ENCODE data around the gene TFDP2.

Gene TFDP2

DNA sequence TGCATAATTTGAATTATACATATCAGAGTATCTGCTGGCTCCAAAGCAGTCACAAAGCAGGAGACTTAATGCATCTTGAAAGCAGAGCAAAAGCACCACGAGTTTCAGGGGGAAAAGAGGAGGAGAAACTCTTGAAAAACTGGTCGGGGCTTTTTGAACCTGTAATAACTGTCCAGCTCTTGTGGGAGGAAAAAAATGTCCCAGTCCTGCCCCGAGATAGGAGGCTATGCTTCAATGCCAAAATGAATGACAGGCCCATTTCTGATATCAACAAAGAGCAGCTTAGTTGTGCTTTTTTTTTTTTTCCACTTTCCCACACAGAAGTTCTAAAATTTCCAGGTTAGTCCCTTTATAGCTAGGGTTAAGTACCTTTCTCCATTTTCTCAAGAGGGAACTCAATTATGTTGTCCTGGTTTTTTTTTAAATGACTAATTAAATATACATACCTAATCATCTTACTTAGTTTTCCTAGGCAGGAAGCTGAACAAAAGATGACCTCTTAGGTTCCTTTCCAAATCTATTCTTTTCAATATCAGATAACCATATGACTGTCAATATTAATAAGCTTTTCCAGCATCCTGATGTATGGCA is 120.2 kb downstream of the TFDP2 start:
- TF ChIP-seq, protein P1, sequence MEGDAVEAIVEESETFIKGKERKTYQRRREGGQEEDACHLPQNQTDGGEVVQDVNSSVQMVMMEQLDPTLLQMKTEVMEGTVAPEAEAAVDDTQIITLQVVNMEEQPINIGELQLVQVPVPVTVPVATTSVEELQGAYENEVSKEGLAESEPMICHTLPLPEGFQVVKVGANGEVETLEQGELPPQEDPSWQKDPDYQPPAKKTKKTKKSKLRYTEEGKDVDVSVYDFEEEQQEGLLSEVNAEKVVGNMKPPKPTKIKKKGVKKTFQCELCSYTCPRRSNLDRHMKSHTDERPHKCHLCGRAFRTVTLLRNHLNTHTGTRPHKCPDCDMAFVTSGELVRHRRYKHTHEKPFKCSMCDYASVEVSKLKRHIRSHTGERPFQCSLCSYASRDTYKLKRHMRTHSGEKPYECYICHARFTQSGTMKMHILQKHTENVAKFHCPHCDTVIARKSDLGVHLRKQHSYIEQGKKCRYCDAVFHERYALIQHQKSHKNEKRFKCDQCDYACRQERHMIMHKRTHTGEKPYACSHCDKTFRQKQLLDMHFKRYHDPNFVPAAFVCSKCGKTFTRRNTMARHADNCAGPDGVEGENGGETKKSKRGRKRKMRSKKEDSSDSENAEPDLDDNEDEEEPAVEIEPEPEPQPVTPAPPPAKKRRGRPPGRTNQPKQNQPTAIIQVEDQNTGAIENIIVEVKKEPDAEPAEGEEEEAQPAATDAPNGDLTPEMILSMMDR (conservative IDR thresholded peaks at IDR 0.05; ENCODE audit: low read depth) = no peak
- DNase-seq (ENCODE audit: low spot score) = no peak
- ChIA-PET POLR2A (ENCODE audit: low non-redundant PET) (no interaction called here), CTCF (interaction anchor here (0.6 kb wide), 1 partner anchor 9 kb away, joined by 3 read pairs; no protein-coding TSS in a partner anchor)
- H3K27ac ChIP-seq = no peak overlapping the region

DNA sequence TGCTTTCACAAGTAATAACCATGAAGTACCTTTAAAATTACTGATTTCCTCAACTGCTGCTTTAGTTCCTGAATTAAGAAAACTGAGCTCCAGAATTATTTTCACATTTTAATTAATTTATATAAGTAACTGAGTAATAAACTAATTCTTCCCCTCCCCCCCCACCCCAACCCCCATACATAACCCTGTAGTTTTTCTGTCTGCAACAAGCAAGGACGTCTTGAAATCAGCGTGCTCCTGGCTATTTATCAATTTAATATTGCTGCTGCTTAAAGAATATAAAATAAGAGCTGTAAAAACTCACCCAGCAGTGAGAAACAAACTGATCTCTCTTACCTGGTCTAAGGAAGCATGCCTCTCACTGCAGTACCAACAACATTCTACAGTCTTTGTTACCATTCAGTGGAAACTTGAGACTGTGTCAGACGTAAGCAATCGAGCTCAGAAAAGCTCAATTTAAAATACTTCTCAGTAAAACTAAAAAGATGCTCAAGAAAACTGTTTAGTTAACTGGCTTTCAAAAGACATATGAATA is 121.0 kb downstream of the TFDP2 start:
- peak; percentile 53 for DNase-seq (ENCODE audit: low spot score)
- TF ChIP-seq, protein P1 (conservative IDR thresholded peaks at IDR 0.05; ENCODE audit: low read depth) = no peak
- no peak overlapping the region for H3K27ac ChIP-seq
- POLR2A ChIA-PET (ENCODE audit: low non-redundant PET) = no interaction called here
- CTCF ChIA-PET = interaction anchor here (0.6 kb wide), 1 partner anchor 433 kb away, joined by 5 read pairs; no protein-coding TSS in a partner anchor

DNA sequence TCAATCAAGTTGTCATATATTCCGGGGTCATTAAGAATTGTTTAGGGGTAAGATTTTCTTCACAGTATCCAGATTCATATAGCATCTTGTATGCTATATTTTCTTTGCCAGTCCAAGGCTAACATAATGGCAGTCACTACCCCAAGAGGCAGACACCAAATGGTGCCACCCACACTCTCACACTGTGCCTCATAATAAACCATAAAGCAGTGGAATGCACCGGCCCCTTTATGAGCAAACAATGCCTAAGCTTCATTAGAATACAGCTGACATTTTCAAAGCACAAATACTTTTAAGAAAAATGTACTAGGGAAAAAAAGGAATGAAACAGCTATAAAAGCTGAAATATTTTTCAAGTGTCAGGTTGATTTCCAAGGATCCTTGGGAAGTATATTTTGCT is 121.6 kb downstream of the TFDP2 start:
- DNase-seq (ENCODE audit: low spot score) = peak; percentile 42
- ChIA-PET POLR2A (ENCODE audit: low non-redundant PET) (no interaction called here), CTCF (interaction anchor here (0.6 to 0.7 kb wide), 2 partner anchors 68 to 432 kb away, joined by 3 to 5 read pairs; no protein-coding TSS in a partner anchor)
- TF ChIP-seq, protein P1 (conservative IDR thresholded peaks at IDR 0.05; ENCODE audit: low read depth) = no peak
- H3K27ac ChIP-seq = no peak overlapping the region

DNA sequence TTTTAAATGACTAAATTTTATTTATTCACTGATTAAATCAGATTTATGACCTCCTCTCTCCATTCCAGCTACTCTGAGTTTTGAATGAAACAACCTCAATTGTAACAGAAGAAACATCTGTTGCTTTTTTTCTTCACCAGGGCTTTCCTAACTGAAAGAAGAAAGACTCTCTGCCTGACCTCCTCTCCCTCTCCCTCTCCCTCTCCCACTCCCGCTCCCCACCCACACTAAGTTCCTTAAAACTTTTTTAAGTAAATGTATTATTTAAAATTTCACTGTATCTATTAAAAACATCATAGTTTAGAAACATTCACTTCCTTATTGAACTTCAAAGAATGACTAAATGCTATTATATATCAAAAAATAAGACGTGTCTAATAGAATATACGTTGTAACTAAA is 122.0 kb downstream of the TFDP2 start:
- POLR2A ChIA-PET (ENCODE audit: low non-redundant PET) = no interaction called here
- H3K27ac ChIP-seq = no peak overlapping the region
- TF ChIP-seq, protein P1 (conservative IDR thresholded peaks at IDR 0.05; ENCODE audit: low read depth) = no peak
- DNase-seq (ENCODE audit: low spot score) = no peak
- CTCF ChIA-PET = interaction anchor here (0.7 kb wide), 1 partner anchor 67 kb away, joined by 3 read pairs; no protein-coding TSS in a partner anchor

DNA sequence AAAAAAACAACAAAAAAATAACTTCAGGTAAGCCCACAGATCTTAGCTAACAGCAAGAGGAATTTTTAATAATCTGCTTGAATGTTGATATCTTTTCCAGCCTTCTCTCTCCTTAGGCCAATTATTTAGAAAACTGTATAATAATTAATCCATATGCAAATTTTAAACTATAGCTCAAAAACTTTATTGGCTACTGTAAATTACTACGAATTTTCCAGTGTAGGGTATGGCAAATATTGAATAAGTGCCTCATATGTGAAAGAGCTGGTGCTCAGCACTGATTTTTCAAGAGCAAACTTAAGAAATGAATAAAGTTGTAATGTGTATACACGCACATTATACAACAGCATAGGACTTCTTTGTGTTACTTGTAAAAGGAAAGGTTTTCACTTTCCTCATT is 123.0 kb downstream of the TFDP2 start:
- H3K27ac ChIP-seq = no peak overlapping the region
- TF ChIP-seq, protein P1 (conservative IDR thresholded peaks at IDR 0.05; ENCODE audit: low read depth) = no peak
- ChIA-PET CTCF (no interaction called here), POLR2A (ENCODE audit: low non-redundant PET) (no interaction called here)
- DNase-seq (ENCODE audit: low spot score) = no peak

DNA sequence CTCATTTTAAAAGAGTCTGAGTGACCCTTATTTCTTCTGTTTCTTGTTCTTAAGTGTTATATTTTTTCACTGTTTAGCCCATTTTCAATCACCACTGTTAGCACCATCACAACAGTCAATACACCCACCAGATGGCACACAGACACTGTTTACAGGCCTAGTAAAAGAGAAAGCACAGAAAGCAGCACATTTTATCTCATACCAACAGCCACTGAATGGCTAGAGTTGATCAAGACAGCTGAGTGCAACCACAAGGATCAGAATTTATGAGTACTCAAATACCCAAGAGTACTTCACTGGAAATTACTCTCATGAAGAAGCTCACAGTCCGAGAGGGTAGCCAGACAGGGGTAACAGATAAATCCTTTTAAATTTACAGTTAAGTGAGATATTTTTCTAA is 127.0 kb downstream of the TFDP2 start:
- no peak for DNase-seq (ENCODE audit: low spot score)
- H3K27ac ChIP-seq = no peak overlapping the region
- ChIA-PET POLR2A (ENCODE audit: low non-redundant PET) (no interaction called here), CTCF (interaction anchor here (0.9 kb wide), 1 partner anchor 129 kb away, joined by 4 read pairs; no protein-coding TSS in a partner anchor)
- TF ChIP-seq, protein P1 (conservative IDR thresholded peaks at IDR 0.05; ENCODE audit: low read depth) = no peak

All from RWPE1 (cell line).